ENCODE data around the gene RSRP1.
"Not testable (repeated sequence)": the region's sequence is repeated elsewhere in the genome, so short reads cannot be mapped to it uniquely, and the experiment has no call there.

Gene RSRP1

GRCh38 chr1:25247024-25247828 lies at the start of gene RSRP1:
Gene RSRP1, minus strand, starts transcription at chr1:25247454. Its CDS starts 491 bp downstream, at chr1:25246963.
- peak; percentile 98 for DNase-seq (ENCODE audit: low spot score)

- DNase-seq (ENCODE audit: low spot score), result not testable (repeated sequence)
Measured at GRCh38 chr1:25296501-25296900, 49.2 kb upstream of the RSRP1 start.

- DNase-seq (ENCODE audit: low spot score), result not testable (repeated sequence)
Measured at GRCh38 chr1:25294889-25295826, 47.9 kb upstream of the RSRP1 start.

- not testable (repeated sequence) for DNase-seq (ENCODE audit: low spot score)
Measured at GRCh38 chr1:25293426-25293825, 46.2 kb upstream of the RSRP1 start.

GRCh38 chr1:25290043-25290442 lies 42.8 kb upstream of the RSRP1 start:
- not testable (repeated sequence) for DNase-seq (ENCODE audit: low spot score)

GRCh38 chr1:25288573-25289101 lies 41.4 kb upstream of the RSRP1 start:
- not testable (repeated sequence) for DNase-seq (ENCODE audit: low spot score)

GRCh38 chr1:25287164-25287563 lies 39.9 kb upstream of the RSRP1 start:
- DNase-seq (ENCODE audit: low spot score), result not testable (repeated sequence)

GRCh38 chr1:25285862-25286261 lies 38.6 kb upstream of the RSRP1 start:
- DNase-seq (ENCODE audit: low spot score), result not testable (repeated sequence)

GRCh38 chr1:25279693-25280111 lies 32.4 kb upstream of the RSRP1 start:
- not testable (repeated sequence) for DNase-seq (ENCODE audit: low spot score)

GRCh38 chr1:25278790-25279189 lies 31.5 kb upstream of the RSRP1 start:
- DNase-seq (ENCODE audit: low spot score), result not testable (repeated sequence)

- DNase-seq (ENCODE audit: low spot score), result not testable (repeated sequence)
Measured at GRCh38 chr1:25278358-25278757, 31.1 kb upstream of the RSRP1 start.

- not testable (repeated sequence) for DNase-seq (ENCODE audit: low spot score)
Measured at GRCh38 chr1:25277295-25277694, 30.0 kb upstream of the RSRP1 start.

- DNase-seq (ENCODE audit: low spot score), result not testable (repeated sequence)
Measured at GRCh38 chr1:25275648-25276047, 28.4 kb upstream of the RSRP1 start.

GRCh38 chr1:25272238-25272637 lies 25.0 kb upstream of the RSRP1 start, which contains the start of gene RHD:
Gene RHD, plus strand, starts transcription at chr1:25272509. Its CDS starts 39 bp downstream, at chr1:25272548.
- DNase-seq (ENCODE audit: low spot score), result not testable (repeated sequence)

GRCh38 chr1:25268143-25268760 lies 21.0 kb upstream of the RSRP1 start:
- not testable (repeated sequence) for DNase-seq (ENCODE audit: low spot score)

GRCh38 chr1:25267288-25268142 lies 20.3 kb upstream of the RSRP1 start:
- peak; percentile 88 for DNase-seq (ENCODE audit: low spot score)

- DNase-seq (ENCODE audit: low spot score), result peak; percentile 14
Measured at GRCh38 chr1:25266554-25267287, 19.5 kb upstream of the RSRP1 start.

- not testable (repeated sequence) for DNase-seq (ENCODE audit: low spot score)
Measured at GRCh38 chr1:25260336-25260735, 13.1 kb upstream of the RSRP1 start.

- peak; percentile 41 for DNase-seq (ENCODE audit: low spot score)
Measured at GRCh38 chr1:25259813-25260212, 12.6 kb upstream of the RSRP1 start.

- DNase-seq (ENCODE audit: low spot score), result no peak
Measured at GRCh38 chr1:25257196-25257595, 9.9 kb upstream of the RSRP1 start.

Data from RKO (cell line).